HG02763 (cell line): ENCODE data around the gene CMPK2.
"Not testable (repeated sequence)": the region's sequence is repeated elsewhere in the genome, so short reads cannot be mapped to it uniquely, and the experiment has no call there.

Source experiments
- ATAC-seq: cut with Tn5 transposase; IDR thresholded peaks from one replicate; pipeline ENCODE4 v1.9.1; 2021; ENCODE audit warnings: mild to moderate bottlenecking, moderate library complexity; ENCODE audit not compliant: unreplicated experiment

The CMPK2 gene

GRCh38 chr2:6880200-6880733 lies 14.6 kb upstream of the CMPK2 start:
- ATAC-seq, result no peak

- ATAC-seq, result no peak
These were observed 13.3 kb upstream of the CMPK2 start for GRCh38 chr2:6879011-6879410.

- no peak for ATAC-seq
These were observed 12.8 kb upstream of the CMPK2 start for GRCh38 chr2:6878549-6878948.

- peak; percentile 76 for ATAC-seq
These were observed 11.9 kb upstream of the CMPK2 start, which contains the start of gene RSAD2 for GRCh38 chr2:6877402-6878304. Gene RSAD2 (plus strand): TSS chr2:6877777. CDS start chr2:6877801, 24 bp downstream.

GRCh38 chr2:6876309-6876708 lies 10.6 kb upstream of the CMPK2 start:
- ATAC-seq, result no peak

- ATAC-seq, result no peak
These were observed 8.3 kb upstream of the CMPK2 start for GRCh38 chr2:6874032-6874431.

GRCh38 chr2:6872394-6872793 lies 6.7 kb upstream of the CMPK2 start:
- no peak for ATAC-seq

GRCh38 chr2:6866982-6867381 lies 1.3 kb upstream of the CMPK2 start:
- no peak for ATAC-seq

- peak; percentile 42 for ATAC-seq
These were observed 566 bp upstream of the CMPK2 start for GRCh38 chr2:6866275-6866671.

- ATAC-seq, result peak; percentile 21
These were observed 773 bp downstream of the CMPK2 start for GRCh38 chr2:6864923-6865345.

- no peak for ATAC-seq
These were observed 1.4 kb downstream of the CMPK2 start for GRCh38 chr2:6864231-6864754.

- ATAC-seq, result no peak
These were observed 1.9 kb downstream of the CMPK2 start for GRCh38 chr2:6863792-6864191.

GRCh38 chr2:6860296-6860695 lies 5.4 kb downstream of the CMPK2 start:
- no peak for ATAC-seq

GRCh38 chr2:6858466-6859027 lies 7.2 kb downstream of the CMPK2 start:
- not testable (repeated sequence) for ATAC-seq

- no peak for ATAC-seq
These were observed 9.2 kb downstream of the CMPK2 start for GRCh38 chr2:6856548-6856920.

- no peak for ATAC-seq
These were observed 9.7 kb downstream of the CMPK2 start for GRCh38 chr2:6855860-6856547.

- ATAC-seq, result no peak
These were observed 11.3 kb downstream of the CMPK2 start for GRCh38 chr2:6854416-6854815.

GRCh38 chr2:6852195-6852594 lies 13.5 kb downstream of the CMPK2 start:
- no peak for ATAC-seq

- no peak for ATAC-seq
These were observed 18.6 kb downstream of the CMPK2 start for GRCh38 chr2:6846967-6847681.

- no peak for ATAC-seq
These were observed 19.2 kb downstream of the CMPK2 start for GRCh38 chr2:6846540-6846939.

GRCh38 chr2:6845903-6846302 lies 19.8 kb downstream of the CMPK2 start:
- ATAC-seq, result no peak
